Astrocyte of the cerebellum (primary cell): Measurements from ENCODE around the gene SLC6A5.
A peak's percentile ranks its signal among the peaks of the same experiment; 100 is the strongest.
"Not testable (repeated sequence)": the region's sequence is repeated elsewhere in the genome, so short reads cannot be mapped to it uniquely, and the experiment has no call there.

Experiments
- DNase-seq: peaks from one replicate; pipeline ENCODE4 v3.0.0-alpha.2; 2011; ENCODE audit warnings: low read depth
- H3K4me3 ChIP-seq: 2 replicates; pipeline ENCODE4 v1.5.1; 2011; ENCODE audit warnings: mild to moderate bottlenecking, low read depth, low read length, moderate library complexity
- CTCF ChIP-seq: IDR thresholded peaks from 2 replicates; pipeline ENCODE4 v1.5.1; 2012; ENCODE audit warnings: low read length, low read depth, moderate library complexity, mild to moderate bottlenecking; ENCODE audit errors: missing control alignments
- in situ Hi-C: cut with HindIII; loops from 2 replicates; pipeline ENCODE4 v1.10.0; 2017; ENCODE audit warnings: low sequenced_read_pairs

Gene SLC6A5

GRCh38 chr11:20599221-20600019, at the start of gene SLC6A5:
Gene SLC6A5, plus strand, starts transcription at chr11:20599608. Its CDS starts 65 bp downstream, at chr11:20599673.
- in situ Hi-C loops, result no loop called here
- TF ChIP-seq CTCF, result no peak

GRCh38 chr11:20551096-20551495, 48.3 kb upstream of the SLC6A5 start:
- no peak for DNase-seq
- no peak overlapping the region for H3K4me3 ChIP-seq
- in situ Hi-C loops, result no loop called here
- no peak for TF ChIP-seq CTCF

More at GRCh38 chr11:20599221-20600019, at the start of gene SLC6A5:
- no peak within 1 kb of the TSS for H3K4me3 ChIP-seq
- peak; percentile 13 for DNase-seq

DNA sequence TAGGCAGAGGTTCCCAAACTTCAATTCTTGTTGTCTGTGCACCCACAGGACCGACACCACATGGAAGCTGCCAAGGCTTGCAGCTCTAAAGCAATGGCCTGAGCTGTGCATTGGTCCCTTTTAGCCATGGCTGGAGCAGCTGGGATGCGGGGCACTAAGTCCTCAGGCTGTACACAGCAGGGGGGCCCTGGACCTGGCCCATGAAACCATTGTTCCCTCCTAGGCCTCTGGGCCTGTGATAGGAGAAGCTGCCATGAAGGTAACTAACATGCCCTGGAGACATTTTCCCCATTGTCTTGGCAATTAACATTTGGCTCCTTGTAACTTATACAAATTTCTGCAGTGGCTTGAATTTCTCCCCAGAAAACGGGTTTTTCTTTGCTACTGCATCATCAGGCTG, 43.6 kb upstream of the SLC6A5 start:
- H3K4me3 ChIP-seq, result no peak overlapping the region
- no peak for DNase-seq
- TF ChIP-seq CTCF, result no peak
- in situ Hi-C loops, result no loop called here

DNA sequence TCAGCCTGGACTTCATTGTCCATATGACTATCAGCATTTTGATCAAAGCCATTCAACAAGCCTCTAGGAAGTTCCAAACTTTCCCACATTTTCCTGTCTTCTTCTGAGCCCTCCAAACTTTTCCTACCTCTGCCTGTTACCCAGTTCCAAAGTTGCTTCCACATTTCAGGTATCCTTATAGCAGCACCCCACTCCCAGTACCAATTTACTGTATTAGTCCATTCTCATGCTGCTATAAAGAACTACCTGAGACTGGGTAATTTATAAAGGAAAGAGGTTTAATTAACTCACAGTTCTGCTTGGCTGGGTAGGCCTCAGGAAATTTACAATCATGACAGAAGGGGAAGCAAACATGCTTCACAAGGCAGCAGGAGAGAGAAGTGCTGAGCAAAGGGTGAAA, 43.0 kb upstream of the SLC6A5 start:
- H3K4me3 ChIP-seq, in situ Hi-C loops, DNase-seq: not testable (repeated sequence)

GRCh38 chr11:20558741-20559140, 40.7 kb upstream of the SLC6A5 start:
- in situ Hi-C loops, result no loop called here
- H3K4me3 ChIP-seq, result no peak overlapping the region
- DNase-seq, result no peak
- no peak for TF ChIP-seq CTCF

- in situ Hi-C loops, result no loop called here
- DNase-seq, result no peak
- H3K4me3 ChIP-seq, result no peak overlapping the region
- no peak for TF ChIP-seq CTCF
Measured at GRCh38 chr11:20559523-20560300, 39.7 kb upstream of the SLC6A5 start.

GRCh38 chr11:20561915-20562314, 37.5 kb upstream of the SLC6A5 start:
- in situ Hi-C loops, result no loop called here
- no peak for TF ChIP-seq CTCF

More at GRCh38 chr11:20561915-20562314, 37.5 kb upstream of the SLC6A5 start:
- no peak for DNase-seq
- no peak overlapping the region for H3K4me3 ChIP-seq
